ENCODE data around the gene YAP1.

GRCh38 chr11:102111787-102112508, 1.7 kb downstream of the YAP1 start:
- TF ChIP-seq CTCF (IDR thresholded peaks at IDR 0.05; ENCODE audit: low read depth, low read length, poor library complexity, severe bottlenecking) (no peak), EZH2phosphoT487 (IDR thresholded peaks at IDR 0.05; ENCODE audit: borderline replicate concordance, low read length) (no peak)
